ENCODE data around the gene UGT1A5.

DNA sequence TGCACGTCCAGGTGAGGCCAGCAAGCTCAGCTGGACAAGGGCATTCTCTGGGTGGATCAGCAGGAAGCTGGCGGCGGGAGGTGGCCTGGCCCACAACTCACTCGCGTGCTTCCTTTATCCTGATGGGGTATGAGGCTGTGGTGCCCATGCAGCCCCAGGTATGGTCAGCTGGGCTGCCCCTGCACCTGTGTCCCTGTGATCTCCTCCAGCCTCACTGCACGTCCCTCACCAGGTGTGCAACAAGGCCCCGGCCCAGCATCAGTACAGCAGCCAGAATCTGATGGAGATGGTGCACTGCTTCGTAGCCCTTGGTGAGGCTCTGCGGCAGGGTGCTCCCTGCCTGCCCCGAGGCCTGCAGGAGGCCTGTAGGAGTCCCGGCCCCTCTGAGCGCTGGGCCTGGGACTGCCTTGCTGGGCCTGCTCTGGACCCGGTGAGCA lies 83.0 kb downstream of the UGT1A5 start:
- TF ChIP-seq POLR2A (IDR thresholded peaks at IDR 0.05; ENCODE audit: low read depth, low read length) = no peak
- TF ChIP-seq POLR2AphosphoS5 (IDR thresholded peaks at IDR 0.05; ENCODE audit: low read depth, low read length) = no peak
